BJ (cell line): ENCODE results near the gene FAM114A2. TPM values are rescaled to one million over a fixed set of nuclear protein-coding genes. Genes with fewer than 3 reads are reported as not detected.
"Not testable (repeated sequence)": the region's sequence is repeated elsewhere in the genome, so short reads cannot be mapped to it uniquely, and the experiment has no call there.

Experiments
- CTCF ChIA-PET: fragments of 350-600 bp; formaldehyde crosslinking; extraction: SDS; loops from one replicate; lab custom pipeline; 2021; ENCODE audit warnings: antibody characterized with exemption, inconsistent platforms; lab: Yijun Ruan, JAX
- POLR2A ChIA-PET: fragments of 300-600 bp; sonication (Branson Sonifier 250); formaldehyde crosslinking; extraction: SDS; loops from one replicate; lab custom pipeline; 2021; ENCODE audit warnings: antibody characterized with exemption; lab: Charles Lee
- DNase-seq: peaks from one replicate; pipeline ENCODE4 v3.0.0-alpha.2; 2011; ENCODE audit warnings: low read depth
- H3K27me3 ChIP-seq: 2 replicates; pipeline ENCODE4 v1.6.0; 2011; ENCODE audit warnings: low read length; ENCODE audit not compliant: control insufficient read depth, insufficient read depth
- H3K36me3 ChIP-seq: 2 replicates; pipeline ENCODE4 v1.5.1; 2011; ENCODE audit warnings: low read length; ENCODE audit not compliant: control insufficient read depth, insufficient read depth
- H3K4me3 ChIP-seq: 2 replicates; pipeline ENCODE4 v1.5.1; 2011; ENCODE audit warnings: low read depth, mild to moderate bottlenecking, control low read depth, low read length
- polyA plus RNA-seq: library from polyadenylated mRNA; depleted of rRNA; stranded (reverse); fragments of >200 nt; gene quantifications from 2 replicates; pipeline ENCODE4 v1.2.3, GENCODE V29; 2011
- TF ChIP-seq, protein P1 (sequence below): IDR thresholded peaks from 2 replicates; pipeline ENCODE4 v1.5.1; 2011; ENCODE audit warnings: low read depth, mild to moderate bottlenecking, control low read depth, inconsistent platforms, low read length, moderate library complexity; ENCODE audit not compliant: insufficient read depth

FAM114A2 gene
- polyA plus RNA-seq, 1 experiment = 12.1 TPM

DNA sequence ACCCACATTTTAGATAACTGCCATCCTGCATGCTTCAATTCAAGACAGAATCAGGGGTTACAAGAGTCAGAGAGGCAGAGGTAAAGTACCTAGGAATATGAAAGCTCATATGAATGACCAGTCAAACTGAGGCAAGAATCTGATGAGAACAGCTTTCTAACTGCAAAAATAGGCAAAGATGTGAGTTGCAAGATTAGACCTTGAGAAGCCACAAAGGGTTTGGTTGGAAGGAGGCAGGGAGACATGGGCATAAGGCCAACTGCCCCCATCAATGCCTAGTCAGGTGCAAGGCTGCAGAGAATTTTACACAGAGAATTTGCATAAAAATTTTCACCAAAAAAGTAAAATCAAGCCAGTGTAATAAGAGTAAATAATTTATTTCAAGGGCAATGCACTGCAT is 12.8 kb downstream of the FAM114A2 start:
- DNase-seq = no peak
- ChIA-PET CTCF (no interaction called here), POLR2A (no interaction called here)
- Histone ChIP-seq H3K27me3 (no peaks in the 10 kb centered on the region), H3K4me3 (no peak overlapping the region), H3K36me3 (peaks cover 3% of the 10 kb centered on the region)
- TF ChIP-seq, protein P1, sequence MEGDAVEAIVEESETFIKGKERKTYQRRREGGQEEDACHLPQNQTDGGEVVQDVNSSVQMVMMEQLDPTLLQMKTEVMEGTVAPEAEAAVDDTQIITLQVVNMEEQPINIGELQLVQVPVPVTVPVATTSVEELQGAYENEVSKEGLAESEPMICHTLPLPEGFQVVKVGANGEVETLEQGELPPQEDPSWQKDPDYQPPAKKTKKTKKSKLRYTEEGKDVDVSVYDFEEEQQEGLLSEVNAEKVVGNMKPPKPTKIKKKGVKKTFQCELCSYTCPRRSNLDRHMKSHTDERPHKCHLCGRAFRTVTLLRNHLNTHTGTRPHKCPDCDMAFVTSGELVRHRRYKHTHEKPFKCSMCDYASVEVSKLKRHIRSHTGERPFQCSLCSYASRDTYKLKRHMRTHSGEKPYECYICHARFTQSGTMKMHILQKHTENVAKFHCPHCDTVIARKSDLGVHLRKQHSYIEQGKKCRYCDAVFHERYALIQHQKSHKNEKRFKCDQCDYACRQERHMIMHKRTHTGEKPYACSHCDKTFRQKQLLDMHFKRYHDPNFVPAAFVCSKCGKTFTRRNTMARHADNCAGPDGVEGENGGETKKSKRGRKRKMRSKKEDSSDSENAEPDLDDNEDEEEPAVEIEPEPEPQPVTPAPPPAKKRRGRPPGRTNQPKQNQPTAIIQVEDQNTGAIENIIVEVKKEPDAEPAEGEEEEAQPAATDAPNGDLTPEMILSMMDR = no peak

DNA sequence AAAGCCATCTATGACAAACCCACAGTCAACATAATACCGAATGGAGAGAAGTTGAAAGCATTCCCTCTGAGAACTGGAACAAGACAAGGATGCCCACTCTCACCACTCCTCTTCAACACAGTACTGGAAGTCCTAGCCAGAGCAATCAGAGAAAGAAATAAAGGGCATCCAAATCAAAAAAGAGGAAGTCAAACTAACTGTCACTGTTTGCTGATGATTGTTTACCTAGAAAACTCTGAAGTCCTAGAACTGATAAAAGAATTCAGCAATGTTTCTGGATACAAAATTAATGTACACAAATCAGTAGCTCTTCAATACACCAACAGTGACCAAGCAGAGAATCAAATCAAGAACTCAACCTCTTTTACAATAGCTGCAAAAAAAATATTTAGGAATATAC is 19.8 kb downstream of the FAM114A2 start:
- H3K36me3 ChIP-seq, H3K4me3 ChIP-seq, H3K27me3 ChIP-seq, CTCF ChIA-PET, DNase-seq, POLR2A ChIA-PET: not testable (repeated sequence)

DNA sequence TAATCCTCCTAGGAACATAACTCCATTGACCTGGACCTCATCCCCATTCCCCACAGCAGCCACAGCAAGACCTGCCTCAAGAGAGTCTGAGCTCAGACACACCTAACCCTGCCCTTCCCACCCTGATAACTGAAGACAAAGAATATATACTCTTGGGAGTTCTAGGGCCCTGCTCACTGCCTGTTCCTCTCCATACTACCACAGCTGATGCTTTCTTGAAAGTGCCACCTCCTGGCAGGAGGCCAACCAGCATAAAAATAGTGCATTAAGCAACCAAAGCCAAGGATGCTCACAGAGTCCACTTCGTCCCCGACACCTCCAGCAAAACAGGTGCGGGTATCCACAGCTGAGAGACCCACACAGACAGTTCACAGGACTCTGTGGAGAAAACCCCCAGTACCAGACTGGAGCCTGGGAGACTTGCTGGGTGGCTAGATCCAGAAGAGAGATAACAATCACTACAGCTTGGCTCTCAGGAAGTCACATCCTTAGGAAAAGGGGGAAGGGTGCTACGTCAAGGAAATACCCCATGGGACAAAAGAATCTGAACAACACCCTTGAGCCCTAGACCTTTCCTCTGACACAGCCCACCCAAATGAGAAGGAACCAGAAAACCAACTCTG is 23.5 kb downstream of the FAM114A2 start:
- POLR2A ChIA-PET = no interaction called here
- TF ChIP-seq, protein P1 = no peak
- CTCF ChIA-PET = no interaction called here
- Histone ChIP-seq H3K36me3 (0 out of 2 replicates have a peak, but pooled peaks cover 1% of the 10 kb centered on the region), H3K27me3 (no peaks in the 10 kb centered on the region), H3K4me3 (no peak overlapping the region)
- no peak for DNase-seq

DNA sequence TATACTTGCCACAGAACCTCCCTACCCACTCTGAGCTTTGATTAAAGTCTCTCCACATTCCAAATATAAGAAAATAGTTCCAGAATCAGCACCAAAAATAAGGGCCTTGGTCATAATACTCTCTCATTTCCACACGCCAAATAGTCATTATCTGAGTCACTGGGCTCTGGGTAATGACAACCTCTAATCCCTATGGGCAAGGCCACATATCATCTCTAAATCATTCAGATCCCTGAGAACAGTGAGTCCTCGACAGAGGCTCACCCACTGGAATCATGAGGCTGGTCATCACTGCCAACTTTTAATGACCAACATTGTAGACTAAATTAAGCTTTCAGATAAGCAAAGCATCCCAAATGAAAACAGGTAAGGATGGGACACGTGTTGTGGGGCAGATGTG is 28.1 kb downstream of the FAM114A2 start:
- ChIA-PET CTCF (no interaction called here), POLR2A (no interaction called here)
- no peaks in the 10 kb centered on the region for H3K27me3 ChIP-seq
- H3K36me3 ChIP-seq = peaks cover 2% of the 10 kb centered on the region; the same call in 1 of the 2 replicates
- TF ChIP-seq, protein P1 = no peak
- DNase-seq = no peak
- no peak overlapping the region for H3K4me3 ChIP-seq

DNA sequence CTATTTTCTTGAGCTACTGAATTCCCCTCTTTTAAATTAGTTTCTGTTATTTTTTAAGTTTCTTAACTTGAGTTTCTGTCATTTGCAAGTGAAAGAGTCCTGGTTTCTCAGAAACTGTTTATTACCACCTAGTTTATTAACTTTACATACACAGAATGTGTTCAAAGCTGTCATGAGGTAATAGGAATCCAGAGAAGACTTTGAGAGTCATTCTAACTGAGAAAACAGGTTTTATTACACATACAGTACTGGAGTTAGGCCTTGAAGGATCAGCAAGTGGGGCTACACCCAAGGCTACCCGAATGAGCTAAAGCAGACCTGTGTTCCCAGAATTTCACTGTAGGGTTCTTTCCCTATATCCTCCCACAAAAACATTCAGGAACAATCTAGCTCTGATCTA is 33.1 kb downstream of the FAM114A2 start:
- ChIA-PET CTCF (interaction anchor here (2.0 kb wide), 1 partner anchor 31 kb away, joined by 6 read pairs; no protein-coding TSS in a partner anchor), POLR2A (no interaction called here)
- TF ChIP-seq, protein P1 = no peak
- H3K4me3 ChIP-seq = no peak overlapping the region
- H3K36me3 ChIP-seq = peaks cover 1% of the 10 kb centered on the region; the same call in 1 of the 2 replicates
- DNase-seq = no peak
- no peaks in the 10 kb centered on the region for H3K27me3 ChIP-seq

DNA sequence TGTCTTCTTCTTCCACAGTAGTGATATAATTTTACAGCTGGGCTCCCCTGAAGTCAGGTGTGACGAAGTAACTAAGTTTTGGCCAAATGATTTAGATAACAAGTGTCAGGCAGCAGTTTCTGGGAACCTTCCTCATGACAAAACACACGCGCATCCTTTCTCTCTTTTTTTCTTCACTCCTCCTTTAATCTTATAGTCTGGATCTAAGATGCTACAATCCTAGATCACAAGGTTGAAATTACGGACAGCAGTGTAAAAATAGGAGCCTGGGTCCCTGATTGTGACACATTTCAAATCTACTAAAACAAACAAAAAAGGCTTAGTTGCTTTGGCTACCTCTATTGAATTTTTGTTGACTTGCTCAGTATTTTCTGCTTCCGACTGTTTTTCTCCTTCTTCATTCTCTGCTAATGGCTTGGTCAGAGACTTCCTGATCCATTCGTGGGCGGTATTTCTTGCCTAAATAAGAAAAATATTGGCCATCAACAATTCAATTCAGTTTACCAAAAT is 36.1 kb downstream of the FAM114A2 start:
- TF ChIP-seq, protein P1 = no peak
- ChIA-PET POLR2A (no interaction called here), CTCF (no interaction called here)
- DNase-seq = no peak
- Histone ChIP-seq H3K27me3 (no peaks in the 10 kb centered on the region), H3K4me3 (no peak overlapping the region), H3K36me3 (peaks cover 1% of the 10 kb centered on the region; the same call in 1 of the 2 replicates)
